HG03521 (cell line): ENCODE measurements around the gene HAPLN1.
A peak's percentile ranks its signal among the peaks of the same experiment; 100 is the strongest.
"Not testable (repeated sequence)": the region's sequence is repeated elsewhere in the genome, so short reads cannot be mapped to it uniquely, and the experiment has no call there.

Experiments
- ATAC-seq: cut with Tn5 transposase; IDR thresholded peaks from one replicate; pipeline ENCODE4 v1.9.1; 2021; ENCODE audit warnings: mild to moderate bottlenecking, moderate library complexity; ENCODE audit not compliant: unreplicated experiment

HAPLN1 gene

GRCh38 chr5:83720836-83721537 lies at the start of gene HAPLN1:
Gene HAPLN1 (minus strand): TSS chr5:83720855. CDS start chr5:83673523, 47,332 bp downstream.
- ATAC-seq = no peak

GRCh38 chr5:83767409-83767992 lies 46.8 kb upstream of the HAPLN1 start:
- ATAC-seq = no peak

GRCh38 chr5:83764101-83764500 lies 43.4 kb upstream of the HAPLN1 start:
- no peak for ATAC-seq

GRCh38 chr5:83760579-83760978 lies 39.9 kb upstream of the HAPLN1 start:
- ATAC-seq = no peak

- no peak for ATAC-seq
Measured at GRCh38 chr5:83752700-83753099, 32.0 kb upstream of the HAPLN1 start.

- ATAC-seq = no peak
Measured at GRCh38 chr5:83751201-83751600, 30.5 kb upstream of the HAPLN1 start.

- no peak for ATAC-seq
Measured at GRCh38 chr5:83750749-83751148, 30.1 kb upstream of the HAPLN1 start.

GRCh38 chr5:83745816-83746215 lies 25.2 kb upstream of the HAPLN1 start:
- no peak for ATAC-seq

GRCh38 chr5:83744821-83745220 lies 24.2 kb upstream of the HAPLN1 start:
- no peak for ATAC-seq

- ATAC-seq = no peak
Measured at GRCh38 chr5:83742089-83742488, 21.4 kb upstream of the HAPLN1 start.

- no peak for ATAC-seq
Measured at GRCh38 chr5:83741571-83741970, 20.9 kb upstream of the HAPLN1 start.

- ATAC-seq = peak; percentile 89
Measured at GRCh38 chr5:83740741-83741140, 20.1 kb upstream of the HAPLN1 start.

GRCh38 chr5:83736169-83736568 lies 15.5 kb upstream of the HAPLN1 start:
- ATAC-seq = not testable (repeated sequence)

- ATAC-seq = not testable (repeated sequence)
Measured at GRCh38 chr5:83735058-83735457, 14.4 kb upstream of the HAPLN1 start.

- no peak for ATAC-seq
Measured at GRCh38 chr5:83731638-83732037, 11.0 kb upstream of the HAPLN1 start.

GRCh38 chr5:83729362-83729761 lies 8.7 kb upstream of the HAPLN1 start:
- no peak for ATAC-seq

- no peak for ATAC-seq
Measured at GRCh38 chr5:83726912-83727311, 6.3 kb upstream of the HAPLN1 start.

GRCh38 chr5:83724935-83725334 lies 4.3 kb upstream of the HAPLN1 start:
- ATAC-seq = no peak

GRCh38 chr5:83724001-83724400 lies 3.3 kb upstream of the HAPLN1 start:
- ATAC-seq = no peak

GRCh38 chr5:83723031-83723430 lies 2.4 kb upstream of the HAPLN1 start:
- ATAC-seq = no peak

- peak; percentile 68 for ATAC-seq
Measured at GRCh38 chr5:83721953-83722901, 1.6 kb upstream of the HAPLN1 start.
